HepG2 (cell line): ENCODE data around the gene MYO3B. TPM values are rescaled to one million over a fixed set of nuclear protein-coding genes. Genes with fewer than 3 reads are reported as not detected.
A peak's percentile ranks its signal among the peaks of the same experiment; 100 is the strongest.

Experiments
- ADNP ChIP-seq: sonication (generic); formaldehyde crosslinking; IDR thresholded peaks from 2 replicates; pipeline ENCODE4 v1.4.0; 2020; ENCODE audit warnings: missing genetic modification reagents
- ATM ChIP-seq: fragments of 450-650 bp; IDR thresholded peaks from 2 replicates; pipeline ENCODE4 v1.7.1; 2017; ENCODE audit warnings: mild to moderate bottlenecking, borderline replicate concordance
- CEBPG ChIP-seq: IDR thresholded peaks from 2 replicates; pipeline ENCODE4 v1.6.1; 2016
- DNMT1 ChIP-seq: sonication (generic); formaldehyde crosslinking; IDR thresholded peaks from 2 replicates; pipeline ENCODE4 v1.5.1; 2020; ENCODE audit warnings: mild to moderate bottlenecking, missing genetic modification reagents
- GZF1 ChIP-seq: sonication (generic); formaldehyde crosslinking; IDR thresholded peaks from 2 replicates; pipeline ENCODE4 v1.5.1; 2020; ENCODE audit warnings: mild to moderate bottlenecking, missing genetic modification reagents
- HNF4G ChIP-seq, 2 experiments: sonication (generic) in 1 of 2; formaldehyde crosslinking in 1 of 2; IDR thresholded peaks; 2 replicates each; pipeline versions ENCODE4 v1.4.0 to v1.6.1; 2011 to 2020; ENCODE audit warnings: borderline replicate concordance in 2 of 2, low read depth in 2 of 2, mild to moderate bottlenecking in 2 of 2, low read length in 1 of 2, missing genetic modification reagents in 1 of 2, moderate library complexity in 1 of 2
- HNRNPL ChIP-seq: fragments of 200-400 bp; formaldehyde crosslinking; IDR thresholded peaks from 2 replicates; pipeline ENCODE4 v1.6.1; 2017; ENCODE audit warnings: mild to moderate bottlenecking, low read depth, low read length
- KAT7 ChIP-seq: IDR thresholded peaks from 2 replicates; pipeline ENCODE4 v1.6.1; 2018; ENCODE audit warnings: borderline replicate concordance, missing compliant biosample characterization
- NR2F6 ChIP-seq, 2 experiments: IDR thresholded peaks; 2 replicates each; pipeline ENCODE4 v1.6.1; 2016; ENCODE audit warnings: antibody characterized with exemption in 1 of 2, mild to moderate bottlenecking in 1 of 2
- NRL ChIP-seq: sonication (generic); formaldehyde crosslinking; IDR thresholded peaks from 2 replicates; pipeline ENCODE4 v1.5.0; 2020; ENCODE audit warnings: missing genetic modification reagents, mild to moderate bottlenecking, moderate library complexity, borderline replicate concordance
- PHF5A ChIP-seq: IDR thresholded peaks from one replicate; pipeline ENCODE4 v1.6.1; 2018; ENCODE audit warnings: low read depth, missing genetic modification reagents; ENCODE audit not compliant: unreplicated experiment
- RARA ChIP-seq: IDR thresholded peaks from 2 replicates; pipeline ENCODE4 v1.6.1; 2016; ENCODE audit warnings: missing genetic modification reagents, missing compliant biosample characterization
- SP2 ChIP-seq: sonication (generic); formaldehyde crosslinking; IDR thresholded peaks from 2 replicates; pipeline ENCODE4 v1.5.1; 2020; ENCODE audit warnings: mild to moderate bottlenecking, missing genetic modification reagents
- SP4 ChIP-seq: sonication (generic); formaldehyde crosslinking; IDR thresholded peaks from 2 replicates; pipeline ENCODE4 v1.8.1; 2023; ENCODE audit warnings: mild to moderate bottlenecking, missing genetic modification reagents
- YY1 ChIP-seq: IDR thresholded peaks from 2 replicates; pipeline ENCODE4 v1.6.1; 2011; ENCODE audit warnings: low read length, low read depth, moderate library complexity, mild to moderate bottlenecking; ENCODE audit not compliant: insufficient read depth, insufficient replicate concordance
- ZFX ChIP-seq: sonication (generic); formaldehyde crosslinking; IDR thresholded peaks from 2 replicates; pipeline ENCODE4 v1.4.0; 2020; ENCODE audit warnings: mild to moderate bottlenecking, low read depth, missing genetic modification reagents, moderate library complexity
- ZMAT3 ChIP-seq: sonication (generic); formaldehyde crosslinking; conservative IDR thresholded peaks from 2 replicates; pipeline ENCODE4 v1.7.0; 2021; ENCODE audit warnings: missing genetic modification reagents
- ZNF274 ChIP-seq: sonication (generic); formaldehyde crosslinking; IDR thresholded peaks from 2 replicates; pipeline ENCODE4 v1.5.1; 2020; ENCODE audit warnings: mild to moderate bottlenecking, missing genetic modification reagents
- ZNF547 ChIP-seq: sonication (generic); formaldehyde crosslinking; IDR thresholded peaks from 2 replicates; pipeline ENCODE4 v1.5.1; 2020; ENCODE audit warnings: mild to moderate bottlenecking, missing genetic modification reagents
- polyA plus RNA-seq, 8 experiments: library from polyadenylated mRNA; depleted of rRNA in 3 of 8; stranded (reverse) in 7 of 8; unstranded in 1 of 8; fragments of >200 nt; fragmentation: Illumina TruSeq in 4 of 8; extraction: Trizol in 4 of 8; gene quantifications; 2 replicates each; pipeline versions ENCODE4 v1.2.1 to v1.2.3, GENCODE V29; 2011 to 2016; ENCODE audit warnings: low read depth in 4 of 8, missing spikeins in 1 of 8, mixed read lengths in 1 of 8; ENCODE audit not compliant: insufficient read depth in 1 of 8
- total RNA-seq, 5 experiments: library from RNA; depleted of rRNA; stranded (reverse); fragments of >200 nt; fragmentation: Illumina TruSeq; extraction: Trizol; gene quantifications; 2 replicates each; pipeline ENCODE4 v1.2.3, GENCODE V29; 2016; ENCODE audit warnings: low read depth in 1 of 5
- TF ChIP-seq, protein P1 (sequence below): sonication (generic); formaldehyde crosslinking; conservative IDR thresholded peaks from 2 replicates; pipeline ENCODE4 v1.4.0; 2020; ENCODE audit warnings: missing genetic modification reagents
- TF ChIP-seq, protein P2 (sequence below): sonication (generic); formaldehyde crosslinking; IDR thresholded peaks from 2 replicates; pipeline ENCODE4 v1.8.0; 2022; ENCODE audit warnings: missing genetic modification reagents, low read depth, mild to moderate bottlenecking, borderline replicate concordance
- TF ChIP-seq, protein P3 (sequence below): sonication (generic); formaldehyde crosslinking; IDR thresholded peaks from 2 replicates; pipeline ENCODE4 v1.8.0; 2022; ENCODE audit warnings: mild to moderate bottlenecking, missing genetic modification reagents; ENCODE audit not compliant: insufficient replicate concordance
- TF ChIP-seq, protein P4 (sequence below): sonication (generic); formaldehyde crosslinking; IDR thresholded peaks from 2 replicates; pipeline ENCODE4 v1.5.0; 2020; ENCODE audit warnings: missing genetic modification reagents

Gene MYO3B
- total and polyA plus RNA-seq, 2 of the 13 experiments (the other 11 are each of a cell fraction or from before 2014, with no cell fraction given) = 0.01 TPM; not detected in 1

DNA sequence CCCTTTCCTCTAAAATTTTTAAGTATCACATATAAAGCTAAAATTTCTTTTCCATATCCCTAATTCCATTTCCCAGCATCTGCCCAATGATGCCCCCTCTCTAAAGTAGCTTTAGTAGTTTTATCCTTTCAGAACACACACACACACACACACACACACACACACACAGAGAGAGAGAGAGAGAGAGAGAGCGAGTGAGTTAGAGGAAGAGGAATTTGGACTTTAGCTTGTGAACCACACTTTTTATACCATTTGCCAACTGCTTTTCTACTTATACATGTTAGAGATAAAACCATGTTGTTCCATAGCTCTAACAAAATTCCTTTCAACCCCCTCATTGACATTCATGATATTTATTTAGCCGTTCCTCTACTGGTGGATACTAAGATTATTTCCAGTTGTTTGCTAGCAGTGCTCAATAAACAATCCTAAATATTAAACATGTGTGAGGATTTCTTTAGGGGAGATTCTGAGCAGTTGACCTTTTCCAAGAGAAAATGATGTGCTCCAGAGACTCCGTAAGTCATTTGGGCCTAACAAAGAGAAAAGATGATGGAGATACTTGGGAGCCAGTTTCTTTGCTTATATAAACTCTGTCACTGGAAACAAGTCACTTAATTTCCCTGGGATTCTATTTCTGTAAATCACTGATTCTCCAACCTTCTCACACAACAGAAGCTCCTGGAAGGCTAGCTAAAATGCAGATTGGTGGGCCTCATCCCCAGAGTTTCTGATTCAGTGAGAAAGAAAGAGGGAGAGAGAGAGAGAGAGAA, 307.5 kb downstream of the MYO3B start (continued):
- no peak for TF ChIP-seq ZFX (CRISPR knock-in tag)
- no peak for TF ChIP-seq NRL
- TF ChIP-seq, protein P1, sequence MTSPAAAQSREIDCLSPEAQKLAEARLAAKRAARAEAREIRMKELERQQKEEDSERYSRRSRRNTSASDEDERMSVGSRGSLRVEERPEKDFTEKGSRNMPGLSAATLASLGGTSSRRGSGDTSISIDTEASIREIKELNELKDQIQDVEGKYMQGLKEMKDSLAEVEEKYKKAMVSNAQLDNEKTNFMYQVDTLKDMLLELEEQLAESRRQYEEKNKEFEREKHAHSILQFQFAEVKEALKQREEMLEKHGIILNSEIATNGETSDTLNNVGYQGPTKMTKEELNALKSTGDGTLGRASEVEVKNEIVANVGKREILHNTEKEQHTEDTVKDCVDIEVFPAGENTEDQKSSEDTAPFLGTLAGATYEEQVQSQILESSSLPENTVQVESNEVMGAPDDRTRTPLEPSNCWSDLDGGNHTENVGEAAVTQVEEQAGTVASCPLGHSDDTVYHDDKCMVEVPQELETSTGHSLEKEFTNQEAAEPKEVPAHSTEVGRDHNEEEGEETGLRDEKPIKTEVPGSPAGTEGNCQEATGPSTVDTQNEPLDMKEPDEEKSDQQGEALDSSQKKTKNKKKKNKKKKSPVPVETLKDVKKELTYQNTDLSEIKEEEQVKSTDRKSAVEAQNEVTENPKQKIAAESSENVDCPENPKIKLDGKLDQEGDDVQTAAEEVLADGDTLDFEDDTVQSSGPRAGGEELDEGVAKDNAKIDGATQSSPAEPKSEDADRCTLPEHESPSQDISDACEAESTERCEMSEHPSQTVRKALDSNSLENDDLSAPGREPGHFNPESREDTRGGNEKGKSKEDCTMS (CRISPR knock-in tag) = no peak
- no peak for TF ChIP-seq SP2 (CRISPR knock-in tag)
- TF ChIP-seq RARA (CRISPR knock-in tag) = peak; percentile 31; the same call in 1 of the 2 replicates
- TF ChIP-seq, protein P2, sequence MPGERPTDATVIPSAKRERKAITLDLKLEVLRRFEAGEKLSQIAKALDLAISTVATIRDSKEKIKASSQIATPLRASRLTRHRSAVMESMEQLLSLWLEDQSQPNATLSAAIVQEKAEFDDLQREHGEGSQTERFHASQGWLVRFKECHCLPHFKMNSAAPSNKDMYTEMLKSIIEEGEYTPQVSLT (CRISPR knock-in tag) = no peak
- no peak for TF ChIP-seq SP4 (CRISPR knock-in tag)
- TF ChIP-seq KAT7 (CRISPR knock-in tag) = no peak
- TF ChIP-seq, protein P3, sequence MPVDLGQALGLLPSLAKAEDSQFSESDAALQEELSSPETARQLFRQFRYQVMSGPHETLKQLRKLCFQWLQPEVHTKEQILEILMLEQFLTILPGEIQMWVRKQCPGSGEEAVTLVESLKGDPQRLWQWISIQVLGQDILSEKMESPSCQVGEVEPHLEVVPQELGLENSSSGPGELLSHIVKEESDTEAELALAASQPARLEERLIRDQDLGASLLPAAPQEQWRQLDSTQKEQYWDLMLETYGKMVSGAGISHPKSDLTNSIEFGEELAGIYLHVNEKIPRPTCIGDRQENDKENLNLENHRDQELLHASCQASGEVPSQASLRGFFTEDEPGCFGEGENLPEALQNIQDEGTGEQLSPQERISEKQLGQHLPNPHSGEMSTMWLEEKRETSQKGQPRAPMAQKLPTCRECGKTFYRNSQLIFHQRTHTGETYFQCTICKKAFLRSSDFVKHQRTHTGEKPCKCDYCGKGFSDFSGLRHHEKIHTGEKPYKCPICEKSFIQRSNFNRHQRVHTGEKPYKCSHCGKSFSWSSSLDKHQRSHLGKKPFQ (CRISPR knock-in tag) = no peak
- no peak for TF ChIP-seq DNMT1
- TF ChIP-seq CEBPG (CRISPR knock-in tag) = no peak
- no peak for TF ChIP-seq HNRNPL
- TF ChIP-seq ZMAT3 (CRISPR knock-in tag) = no peak
- TF ChIP-seq, protein P4, sequence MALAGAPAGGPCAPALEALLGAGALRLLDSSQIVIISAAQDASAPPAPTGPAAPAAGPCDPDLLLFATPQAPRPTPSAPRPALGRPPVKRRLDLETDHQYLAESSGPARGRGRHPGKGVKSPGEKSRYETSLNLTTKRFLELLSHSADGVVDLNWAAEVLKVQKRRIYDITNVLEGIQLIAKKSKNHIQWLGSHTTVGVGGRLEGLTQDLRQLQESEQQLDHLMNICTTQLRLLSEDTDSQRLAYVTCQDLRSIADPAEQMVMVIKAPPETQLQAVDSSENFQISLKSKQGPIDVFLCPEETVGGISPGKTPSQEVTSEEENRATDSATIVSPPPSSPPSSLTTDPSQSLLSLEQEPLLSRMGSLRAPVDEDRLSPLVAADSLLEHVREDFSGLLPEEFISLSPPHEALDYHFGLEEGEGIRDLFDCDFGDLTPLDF = no peak
- no peak for TF ChIP-seq NR2F6 (IDR thresholded peaks at IDR 0.05)
- no peak for TF ChIP-seq NR2F6 (CRISPR knock-in tag; IDR thresholded peaks at IDR 0.05)
- TF ChIP-seq HNF4G (IDR thresholded peaks at IDR 0.05; ENCODE audit: borderline replicate concordance, low read depth, low read length) = peak; percentile 97
- TF ChIP-seq HNF4G (CRISPR knock-in tag; IDR thresholded peaks at IDR 0.05; ENCODE audit: borderline replicate concordance, low read depth) = peak; percentile 94; the same call in 1 of the 2 replicates
- TF ChIP-seq ZNF274 (CRISPR knock-in tag) = no peak
- TF ChIP-seq ADNP (CRISPR knock-in tag) = no peak
- TF ChIP-seq ATM = 0 out of 2 replicates have a peak, but pooled peaks have one; percentile 21
- TF ChIP-seq YY1 = no peak
- TF ChIP-seq ZNF547 (CRISPR knock-in tag) = no peak
- no peak for TF ChIP-seq GZF1 (CRISPR knock-in tag)
- peak; percentile 34 for TF ChIP-seq PHF5A (CRISPR knock-in tag)
